A549 (cell line): ENCODE results near the gene SF3B4. TPM values are rescaled to one million over a fixed set of nuclear protein-coding genes. Genes with fewer than 3 reads are reported as not detected.
A peak's percentile ranks its signal among the peaks of the same experiment; 100 is the strongest.

Experiments used
- ATAC-seq, 2 experiments: fragments of 200-7000 bp in 1 of 2; fragments of >200 bp in 1 of 2; cut with Nextera tagmentation in 1 of 2; cut with Tn5 transposase in 1 of 2; 3 replicates each; pipeline versions ENCODE4 v1.8.0 to v1.9.1; 2018 to 2020; ENCODE audit warnings: mild to moderate bottlenecking in 1 of 2, moderate library complexity in 1 of 2
- CTCF ChIA-PET: fragments of 300-600 bp; sonication (Branson Sonifier 250); formaldehyde crosslinking; extraction: SDS; loops from one replicate; lab custom pipeline; 2021; ENCODE audit warnings: antibody characterized with exemption, inconsistent platforms; lab: Yijun Ruan, JAX
- POLR2A ChIA-PET: fragments of 350-600 bp; formaldehyde crosslinking; extraction: SDS; loops from one replicate; lab custom pipeline; 2021; ENCODE audit warnings: antibody characterized with exemption, inconsistent platforms; lab: Yijun Ruan, JAX
- DNase-seq, 2 experiments: peaks; one replicate each; pipeline versions ENCODE4 v3.0.0 to v3.0.0-alpha.2; 2011 to 2016; ENCODE audit warnings: low read depth in 1 of 2, low spot score in 1 of 2
- FAIRE-seq: peaks from 2 replicates; lab custom pipeline; 2011; peaks lifted over from hg19 to GRCh38; lab: Jason Lieb, UNC
- H3K27ac ChIP-seq, 2 experiments: fragments of >200 bp; sonication (Bioruptor Twin); formaldehyde crosslinking; 3 replicates each; pipeline ENCODE4 v1.5.1; 2016 to 2017
- H3K4me1 ChIP-seq: fragments of >200 bp; sonication (Bioruptor Twin); formaldehyde crosslinking; 3 replicates; pipeline ENCODE4 v1.6.1; 2016
- H3K4me2 ChIP-seq: fragments of >200 bp; sonication (Bioruptor Twin); formaldehyde crosslinking; 3 replicates; pipeline ENCODE4 v1.6.1; 2016
- H3K4me3 ChIP-seq: fragments of >200 bp; sonication (Bioruptor Twin); formaldehyde crosslinking; 3 replicates; pipeline ENCODE4 v1.5.1; 2016
- H3K9me3 ChIP-seq: fragments of >200 bp; sonication (Bioruptor Twin); formaldehyde crosslinking; 3 replicates; pipeline ENCODE4 v1.6.1; 2016
- CBX2 ChIP-seq: fragments of 200-600 bp; sonication (generic); IDR thresholded peaks from 2 replicates; pipeline ENCODE4 v1.6.1; 2016; ENCODE audit warnings: low read depth, mild to moderate bottlenecking, borderline replicate concordance
- CHD2 ChIP-seq: fragments of 150-350 bp; IDR thresholded peaks from 2 replicates; pipeline ENCODE4 v1.6.1; 2014; ENCODE audit warnings: low read length; ENCODE audit not compliant: partially characterized antibody
- EHMT2 ChIP-seq: fragments of 200-600 bp; sonication (generic); IDR thresholded peaks from 2 replicates; pipeline ENCODE4 v1.6.1; 2016; ENCODE audit warnings: antibody characterized with exemption, low read depth, mild to moderate bottlenecking, moderate library complexity
- EP300 ChIP-seq, 2 experiments: fragments of >200 bp; sonication (Bioruptor Twin); formaldehyde crosslinking; IDR thresholded peaks; 2 replicates in 1 of 2; 3 replicates in 1 of 2; pipeline ENCODE4 v1.6.1; 2016 to 2017
- ESRRA ChIP-seq: fragments of 150-350 bp; IDR thresholded peaks from 2 replicates; pipeline ENCODE4 v1.6.1; 2014; ENCODE audit warnings: mild to moderate bottlenecking, low read length, borderline replicate concordance
- FOSB ChIP-seq: fragments of 250-450 bp; sonication (Bioruptor Pico); IDR thresholded peaks from 2 replicates; pipeline ENCODE4 v1.5.0; 2020; ENCODE audit warnings: mild to moderate bottlenecking, moderate library complexity
- FOSL2 ChIP-seq, 2 experiments: fragments of 450-650 bp in 1 of 2; fragments of >200 bp in 1 of 2; sonication (Bioruptor Twin) in 1 of 2; formaldehyde crosslinking; IDR thresholded peaks; 2 replicates each; pipeline versions ENCODE4 v1.5.0 to v1.6.1; 2016 to 2020; ENCODE audit warnings: mild to moderate bottlenecking in 1 of 2, moderate library complexity in 1 of 2
- FOXS1 ChIP-seq: fragments of 250-450 bp; sonication (Bioruptor Pico); IDR thresholded peaks from 2 replicates; pipeline ENCODE4 v1.5.0; 2020; ENCODE audit warnings: mild to moderate bottlenecking, moderate library complexity
- GATA3 ChIP-seq: IDR thresholded peaks from 2 replicates; pipeline ENCODE4 v1.6.1; 2012; ENCODE audit warnings: borderline replicate concordance
- HEYL ChIP-seq: fragments of 250-450 bp; sonication (Bioruptor Pico); IDR thresholded peaks from 2 replicates; pipeline ENCODE4 v1.8.0; 2021; ENCODE audit warnings: mild to moderate bottlenecking, moderate library complexity
- HOXB13 ChIP-seq: fragments of 250-450 bp; sonication (Bioruptor Pico); IDR thresholded peaks from 2 replicates; pipeline ENCODE4 v1.5.0; 2020; ENCODE audit warnings: low read depth, mild to moderate bottlenecking, moderate library complexity
- MYC ChIP-seq: IDR thresholded peaks from 2 replicates; pipeline ENCODE4 v1.6.1; 2012; ENCODE audit warnings: mild to moderate bottlenecking, inconsistent platforms, low read length, improper control_type of control experiment, borderline replicate concordance
- NPAS2 ChIP-seq: fragments of 250-450 bp; sonication (Bioruptor Pico); IDR thresholded peaks from 2 replicates; pipeline ENCODE4 v1.8.0; 2022; ENCODE audit warnings: mild to moderate bottlenecking, moderate library complexity, borderline replicate concordance
- NR3C1 ChIP-seq: fragments of >200 bp; sonication (Bioruptor Twin); formaldehyde crosslinking; IDR thresholded peaks from 3 replicates; pipeline ENCODE4 v1.6.1; 2017
- PHF8 ChIP-seq: fragments of 200-600 bp; sonication (generic); IDR thresholded peaks from 2 replicates; pipeline ENCODE4 v1.6.1; 2016; ENCODE audit warnings: low read depth, mild to moderate bottlenecking, antibody characterized with exemption, moderate library complexity, borderline replicate concordance
- POLR2AphosphoS2 ChIP-seq: conservative IDR thresholded peaks from 2 replicates; pipeline ENCODE4 v1.6.1; 2012; ENCODE audit warnings: low read length, improper control_type of control experiment, inconsistent platforms
- RAD21 ChIP-seq, 2 experiments: fragments of >200 bp in 1 of 2; sonication (Bioruptor Twin) in 1 of 2; formaldehyde crosslinking in 1 of 2; IDR thresholded peaks in 1 of 2; conservative IDR thresholded peaks in 1 of 2; 2 replicates in 1 of 2; 3 replicates in 1 of 2; pipeline ENCODE4 v1.6.1; 2012 to 2018; ENCODE audit warnings: inconsistent platforms in 1 of 2
- RARB ChIP-seq: fragments of 250-450 bp; sonication (Bioruptor Pico); IDR thresholded peaks from 2 replicates; pipeline ENCODE4 v1.8.0; 2021; ENCODE audit warnings: mild to moderate bottlenecking, moderate library complexity
- SREBF2 ChIP-seq: fragments of 450-650 bp; IDR thresholded peaks from 2 replicates; pipeline ENCODE4 v1.6.1; 2014; ENCODE audit warnings: mild to moderate bottlenecking, moderate library complexity
- ZFP36 ChIP-seq: fragments of 450-650 bp; IDR thresholded peaks from 2 replicates; pipeline ENCODE4 v1.6.1; 2014; ENCODE audit warnings: borderline replicate concordance; ENCODE audit not compliant: partially characterized antibody
- WGBS: methylation state at CpG from one replicate; pipeline ENCODE4 v1.1.6; 2017; ENCODE audit errors: missing lambda C conversion rate; 5-methylcytosine and 5-hydroxymethylcytosine counted together
- polyA plus RNA-seq, 4 experiments: library from polyadenylated mRNA; depleted of rRNA in 3 of 4; stranded (reverse); fragments of >200 nt; fragmentation: RNase III in 1 of 4; extraction: RNeasy Plus Mini Kit Qiagen cat#74134 plus additional on column Dnase treatment in 1 of 4; gene quantifications; 2 replicates in 3 of 4; 3 replicates in 1 of 4; pipeline ENCODE4 v1.2.3, GENCODE V29; 2011 to 2017
- TF ChIP-seq, protein P1 (sequence below): fragments of 200-600 bp; sonication (generic); IDR thresholded peaks from 2 replicates; pipeline ENCODE4 v1.6.1; 2016; ENCODE audit warnings: antibody characterized with exemption, mild to moderate bottlenecking, moderate library complexity
- TF ChIP-seq, protein P2 (sequence below): fragments of >200 bp; sonication (Bioruptor Twin); formaldehyde crosslinking; IDR thresholded peaks from 2 replicates; pipeline ENCODE4 v1.6.1; 2016

The SF3B4 gene
- polyA plus RNA-seq, 2 of the 4 experiments (the other 2 are of a cell fraction): 71.2 to 94.6 TPM

DNA sequence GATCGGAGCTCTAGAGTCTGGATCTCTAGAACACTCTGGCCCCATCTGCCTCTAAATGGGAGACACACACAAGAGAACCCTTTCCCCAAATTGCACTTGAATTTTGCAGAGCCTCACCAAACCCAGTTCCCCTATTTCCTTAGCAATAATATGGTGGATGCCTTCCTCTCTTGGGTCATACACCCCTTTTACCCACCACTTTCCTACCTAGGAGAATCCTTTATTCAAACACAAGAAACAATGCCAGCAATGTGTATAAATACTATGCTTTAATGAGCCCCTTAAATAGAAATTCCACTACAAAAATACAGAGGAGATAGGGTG is 760 bp upstream of the SF3B4 start:
- peak overlapping the region; percentile 87 for H3K4me3 ChIP-seq
- H3K4me2 ChIP-seq: peak overlapping the region; percentile 79
- TF ChIP-seq GATA3 (no peak), RARB (CRISPR knock-in tag) (no peak), HEYL (CRISPR knock-in tag) (no peak), NR3C1 (no peak), CHD2 (no peak), HOXB13 (CRISPR knock-in tag) (no peak), FOXS1 (CRISPR knock-in tag) (no peak), ESRRA (no peak)
- TF ChIP-seq, protein P1, sequence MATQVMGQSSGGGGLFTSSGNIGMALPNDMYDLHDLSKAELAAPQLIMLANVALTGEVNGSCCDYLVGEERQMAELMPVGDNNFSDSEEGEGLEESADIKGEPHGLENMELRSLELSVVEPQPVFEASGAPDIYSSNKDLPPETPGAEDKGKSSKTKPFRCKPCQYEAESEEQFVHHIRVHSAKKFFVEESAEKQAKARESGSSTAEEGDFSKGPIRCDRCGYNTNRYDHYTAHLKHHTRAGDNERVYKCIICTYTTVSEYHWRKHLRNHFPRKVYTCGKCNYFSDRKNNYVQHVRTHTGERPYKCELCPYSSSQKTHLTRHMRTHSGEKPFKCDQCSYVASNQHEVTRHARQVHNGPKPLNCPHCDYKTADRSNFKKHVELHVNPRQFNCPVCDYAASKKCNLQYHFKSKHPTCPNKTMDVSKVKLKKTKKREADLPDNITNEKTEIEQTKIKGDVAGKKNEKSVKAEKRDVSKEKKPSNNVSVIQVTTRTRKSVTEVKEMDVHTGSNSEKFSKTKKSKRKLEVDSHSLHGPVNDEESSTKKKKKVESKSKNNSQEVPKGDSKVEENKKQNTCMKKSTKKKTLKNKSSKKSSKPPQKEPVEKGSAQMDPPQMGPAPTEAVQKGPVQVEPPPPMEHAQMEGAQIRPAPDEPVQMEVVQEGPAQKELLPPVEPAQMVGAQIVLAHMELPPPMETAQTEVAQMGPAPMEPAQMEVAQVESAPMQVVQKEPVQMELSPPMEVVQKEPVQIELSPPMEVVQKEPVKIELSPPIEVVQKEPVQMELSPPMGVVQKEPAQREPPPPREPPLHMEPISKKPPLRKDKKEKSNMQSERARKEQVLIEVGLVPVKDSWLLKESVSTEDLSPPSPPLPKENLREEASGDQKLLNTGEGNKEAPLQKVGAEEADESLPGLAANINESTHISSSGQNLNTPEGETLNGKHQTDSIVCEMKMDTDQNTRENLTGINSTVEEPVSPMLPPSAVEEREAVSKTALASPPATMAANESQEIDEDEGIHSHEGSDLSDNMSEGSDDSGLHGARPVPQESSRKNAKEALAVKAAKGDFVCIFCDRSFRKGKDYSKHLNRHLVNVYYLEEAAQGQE: no peak
- ChIA-PET CTCF (interaction anchor here (1.4 to 2.3 kb wide), 3 partner anchors 9 to 259 kb away, joined by 4 to 10 read pairs (median 7); a partner anchor contains a TSS), POLR2A (interaction anchor here (0.6 to 2.9 kb wide), 7 partner anchors 9 to 259 kb away, joined by 3 to 28 read pairs (median 6); partner anchors contain the start of genes BOLA1 and MTMR11)
- 15% methylated on average over 1 of the region's 1 CpG for WGBS
- no peak for DNase-seq
- H3K27ac ChIP-seq: peak overlapping the region; percentile 92 to 99
- H3K4me1 ChIP-seq: peaks cover 24% of the 10 kb centered on the region
- no peak for ATAC-seq
- no peaks in the 10 kb centered on the region for H3K9me3 ChIP-seq
- no peak for FAIRE-seq

DNA sequence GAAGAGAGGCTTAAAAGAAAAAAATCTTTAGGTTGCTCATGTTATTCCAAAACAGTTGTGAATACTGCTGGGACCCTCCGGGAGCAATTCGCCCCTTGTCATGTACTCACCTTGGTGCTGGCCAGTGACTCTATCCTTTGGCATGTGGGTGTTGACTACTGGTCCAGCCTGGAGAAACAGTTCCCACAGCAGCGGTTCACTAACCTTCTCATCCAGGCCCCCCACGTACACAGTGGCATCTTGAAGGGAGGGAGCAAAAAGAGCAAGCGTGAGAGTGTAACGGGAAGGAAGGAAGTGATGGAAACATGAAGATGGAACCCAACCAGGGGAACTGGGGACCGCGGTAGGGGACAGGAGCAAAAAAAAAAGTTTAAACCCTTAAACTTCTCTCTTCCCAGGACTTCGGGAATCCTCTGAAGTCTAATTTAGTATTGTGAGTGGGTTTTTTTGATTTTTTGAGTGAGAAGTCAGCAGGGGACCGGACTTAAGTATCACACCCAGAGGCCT is 494 bp downstream of the SF3B4 start:
- ATAC-seq (peak in 1 of 2 experiments; percentile 21; a peak in 3 of 6 replicates), FAIRE-seq (no peak), DNase-seq (no peak)
- H3K4me2 ChIP-seq: peak overlapping the region; percentile 98
- peak overlapping the region; percentile 92 to 99 for H3K27ac ChIP-seq
- POLR2A ChIA-PET: no interaction called here
- 3% methylated on average over 10 of the region's 10 CpGs for WGBS
- no peaks in the 10 kb centered on the region for H3K9me3 ChIP-seq
- CTCF ChIA-PET: no interaction called here
- peak overlapping the region; percentile 87 for H3K4me3 ChIP-seq
- H3K4me1 ChIP-seq: peaks cover 24% of the 10 kb centered on the region
- TF ChIP-seq POLR2AphosphoS2: no peak
- peak; percentile 52; the same call in 1 of the 2 replicates for TF ChIP-seq PHF8

DNA sequence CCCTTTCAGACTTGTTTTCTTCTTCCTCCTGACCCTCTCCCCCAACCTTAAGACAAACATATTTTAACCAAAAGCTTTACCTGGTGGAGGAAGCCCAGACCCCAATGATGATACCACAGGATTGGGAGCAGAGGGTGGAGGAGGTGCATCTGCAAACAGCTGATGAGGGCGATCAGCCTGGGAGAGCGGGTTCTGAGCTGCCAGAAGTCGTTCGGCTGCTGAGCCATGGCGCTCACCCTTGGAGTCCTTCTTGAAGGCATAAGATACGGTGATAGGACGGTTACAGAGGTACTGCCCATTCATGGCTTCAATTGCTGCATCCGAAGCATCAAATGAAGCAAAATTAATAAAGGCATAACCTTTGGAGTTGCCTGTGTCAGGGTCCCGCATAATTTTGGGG is 1.3 kb downstream of the SF3B4 start:
- ATAC-seq (no peak), DNase-seq (no peak), FAIRE-seq (no peak)
- ChIA-PET CTCF (interaction anchor here (1.9 to 2.1 kb wide), 2 partner anchors 11 to 38 kb away, joined by 8 to 10 read pairs; partner anchors contain the start of gene MTMR11), POLR2A (no interaction called here)
- no peaks in the 10 kb centered on the region for H3K9me3 ChIP-seq
- H3K4me1 ChIP-seq: peaks cover 20% of the 10 kb centered on the region
- H3K27ac ChIP-seq: no peak overlapping the region
- H3K4me2 ChIP-seq: peak overlapping the region; percentile 98
- TF ChIP-seq EHMT2 (no peak), MYC (no peak), NPAS2 (no peak), CBX2 (no peak), RAD21 (conservative IDR thresholded peaks at IDR 0.05 in 1 of 2, IDR thresholded peaks at IDR 0.05 in 1 of 2) (no peak), ZFP36 (no peak), SREBF2 (no peak), FOSL2 (IDR thresholded peaks at IDR 0.05) (no peak), FOSL2 (CRISPR knock-in tag; IDR thresholded peaks at IDR 0.05) (no peak), FOSB (CRISPR knock-in tag) (no peak), EP300 (IDR thresholded peaks at IDR 0.05) (no peak), RARB (CRISPR knock-in tag) (no peak)
- TF ChIP-seq, protein P2, sequence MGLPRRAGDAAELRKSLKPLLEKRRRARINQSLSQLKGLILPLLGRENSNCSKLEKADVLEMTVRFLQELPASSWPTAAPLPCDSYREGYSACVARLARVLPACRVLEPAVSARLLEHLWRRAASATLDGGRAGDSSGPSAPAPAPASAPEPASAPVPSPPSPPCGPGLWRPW: no peak
- 90% methylated on average over 9 of the region's 9 CpGs for WGBS
- peak overlapping the region; percentile 87 for H3K4me3 ChIP-seq
